Measurements from ENCODE around the gene MBOAT7. TPM values are rescaled to one million over a fixed set of nuclear protein-coding genes. Genes with fewer than 3 reads are reported as not detected.
"Not testable (repeated sequence)": the region's sequence is repeated elsewhere in the genome, so short reads cannot be mapped to it uniquely, and the experiment has no call there.

Gene MBOAT7
- total RNA-seq (2014; rRNA removed; shearing (Covaris generic)), result 76.6 and 88.1 TPM in 2 replicates

DNA sequence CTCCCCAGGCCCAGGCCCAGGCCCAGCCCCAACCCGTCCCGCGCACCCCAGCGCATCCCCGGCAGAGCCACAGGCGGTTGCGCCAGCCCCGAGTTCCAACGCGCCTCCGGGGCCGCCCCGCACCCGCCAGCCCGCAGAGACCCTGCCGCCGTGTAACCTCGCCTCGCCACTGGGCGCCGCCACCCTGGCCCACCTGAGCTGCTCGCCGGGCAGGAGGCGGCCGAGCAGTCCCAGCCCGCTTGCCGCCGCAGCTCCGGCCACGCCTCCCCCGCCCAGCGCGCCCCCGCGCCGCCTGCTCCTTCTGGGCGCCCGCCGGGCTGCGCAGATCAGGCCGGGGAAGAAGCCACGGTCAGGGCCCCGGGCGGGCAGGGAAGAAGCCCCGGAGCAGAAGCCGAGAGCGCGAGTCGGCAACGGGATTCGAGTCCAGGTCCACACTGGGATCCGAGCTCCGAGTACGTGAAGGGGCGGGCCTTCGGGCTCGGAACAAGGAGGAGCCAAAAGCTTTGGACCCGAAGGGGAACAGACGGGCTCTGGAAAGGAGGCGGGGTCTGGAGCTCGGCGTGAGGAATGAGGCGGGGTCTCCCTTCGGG is at the start of gene MBOAT7:
Gene MBOAT7 (minus strand): TSS at position 436 of the 590 bp plus-strand sequence. CDS start 1,072 bp downstream, outside the sequence.
- H3K4me3 ChIP-seq (ENCODE audit: insufficient read depth, low read depth, low read length), result peak within 1 kb of the TSS; percentile 90
- H3K27me3 ChIP-seq (ENCODE audit: control insufficient read depth, insufficient read depth, low read length), result no peaks in the 10 kb centered on the region
- peaks cover 15% of the 10 kb centered on the region for H3K36me3 ChIP-seq (replicated peaks; ENCODE audit: control insufficient read depth, insufficient read depth, low read length)
- peak; percentile 97 for DNase-seq

DNA sequence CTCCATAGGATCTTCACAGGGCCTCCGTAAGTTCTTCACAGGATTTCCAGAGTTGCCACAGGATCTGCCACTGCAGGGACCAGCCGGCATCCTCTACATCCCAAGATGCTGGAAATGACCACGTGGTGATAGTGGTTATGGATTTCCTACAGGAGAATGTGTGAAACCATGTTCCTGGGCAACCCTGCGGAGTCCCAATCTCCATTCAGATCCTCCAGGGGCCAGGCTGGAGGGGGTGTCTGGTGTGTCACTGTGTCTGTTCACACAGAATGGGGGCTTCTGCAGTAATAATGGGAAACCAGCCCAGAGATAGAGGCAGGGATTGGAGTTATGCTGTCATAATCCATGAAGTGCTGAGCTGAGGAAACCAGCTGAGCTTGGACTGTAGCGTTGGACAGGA is 44.6 kb upstream of the MBOAT7 start:
- DNase-seq, result no peak

GRCh38 chr19:54231077-54231931 is 41.9 kb upstream of the MBOAT7 start:
- no peak overlapping the region for H3K4me3 ChIP-seq (ENCODE audit: insufficient read depth, low read depth, low read length)
- peaks cover 7% of the 10 kb centered on the region; the same call in 1 of the 2 replicates for H3K27me3 ChIP-seq (ENCODE audit: control insufficient read depth, insufficient read depth, low read length)
- DNase-seq, result peak; percentile 87
- no peaks in the 10 kb centered on the region for H3K36me3 ChIP-seq (replicated peaks; ENCODE audit: control insufficient read depth, insufficient read depth, low read length)

More for the DNA sequence above, 44.6 kb upstream of the MBOAT7 start:
- Histone ChIP-seq H3K27me3 (ENCODE audit: control insufficient read depth, insufficient read depth, low read length) (peaks cover 7% of the 10 kb centered on the region; the same call in 1 of the 2 replicates), H3K4me3 (ENCODE audit: insufficient read depth, low read depth, low read length) (no peak overlapping the region), H3K36me3 (replicated peaks; ENCODE audit: control insufficient read depth, insufficient read depth, low read length) (no peaks in the 10 kb centered on the region)

DNA sequence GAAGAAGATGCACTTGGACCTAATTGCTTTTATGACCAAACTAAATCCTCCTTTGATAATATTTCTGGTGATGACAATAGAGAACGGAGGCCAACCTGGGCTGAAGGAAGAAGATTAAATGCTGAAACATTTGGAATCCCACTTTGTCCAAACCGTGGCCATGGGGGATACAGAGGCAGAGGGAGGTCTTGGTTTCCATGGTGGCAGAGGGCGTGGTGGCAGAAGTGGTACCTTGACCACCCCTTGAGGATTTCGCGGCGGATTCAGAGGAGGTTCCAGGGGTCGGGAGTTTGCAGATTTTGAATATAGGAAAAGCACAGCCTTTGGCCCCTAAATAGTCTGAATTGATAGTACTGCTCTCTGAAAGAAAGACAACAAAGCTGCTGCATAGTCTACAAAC is 40.7 kb upstream of the MBOAT7 start:
- Histone ChIP-seq H3K27me3 (ENCODE audit: control insufficient read depth, insufficient read depth, low read length) (peaks cover 7% of the 10 kb centered on the region; the same call in 1 of the 2 replicates), H3K36me3 (replicated peaks; ENCODE audit: control insufficient read depth, insufficient read depth, low read length) (no peaks in the 10 kb centered on the region), H3K4me3 (ENCODE audit: insufficient read depth, low read depth, low read length) (no peak overlapping the region)
- no peak for DNase-seq

GRCh38 chr19:54229146-54229545 is 39.8 kb upstream of the MBOAT7 start:
- Histone ChIP-seq H3K27me3 (ENCODE audit: control insufficient read depth, insufficient read depth, low read length) (peaks cover 7% of the 10 kb centered on the region; the same call in 1 of the 2 replicates), H3K4me3 (ENCODE audit: insufficient read depth, low read depth, low read length) (no peak overlapping the region), H3K36me3 (replicated peaks; ENCODE audit: control insufficient read depth, insufficient read depth, low read length) (no peaks in the 10 kb centered on the region)
- DNase-seq, result no peak

GRCh38 chr19:54224619-54225018 is 35.2 kb upstream of the MBOAT7 start:
- H3K4me3 ChIP-seq (ENCODE audit: insufficient read depth, low read depth, low read length); H3K36me3 ChIP-seq (replicated peaks; ENCODE audit: control insufficient read depth, insufficient read depth, low read length); DNase-seq; H3K27me3 ChIP-seq (ENCODE audit: control insufficient read depth, insufficient read depth, low read length): not testable (repeated sequence)

DNA sequence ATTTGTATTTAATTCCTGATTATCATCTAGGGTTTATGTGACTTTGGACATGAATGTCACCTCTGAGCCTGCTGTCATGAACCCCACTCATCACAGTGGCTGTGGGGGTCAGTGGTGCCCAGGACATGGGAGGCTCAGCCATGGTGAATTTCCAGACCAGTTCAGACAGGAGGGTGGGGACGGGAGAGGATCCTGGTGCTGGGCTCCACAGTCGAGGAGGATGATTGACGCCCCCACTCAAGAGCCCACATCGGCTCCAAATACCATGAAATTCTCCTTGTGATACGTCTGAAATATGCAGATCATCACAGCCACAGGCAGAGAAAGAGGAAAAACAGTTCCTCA is 34.5 kb upstream of the MBOAT7 start:
- not testable (repeated sequence) for H3K36me3 ChIP-seq (replicated peaks; ENCODE audit: control insufficient read depth, insufficient read depth, low read length); H3K4me3 ChIP-seq (ENCODE audit: insufficient read depth, low read depth, low read length); DNase-seq; H3K27me3 ChIP-seq (ENCODE audit: control insufficient read depth, insufficient read depth, low read length)

GRCh38 chr19:54223277-54223936 is 34.0 kb upstream of the MBOAT7 start:
- H3K36me3 ChIP-seq (replicated peaks; ENCODE audit: control insufficient read depth, insufficient read depth, low read length); H3K27me3 ChIP-seq (ENCODE audit: control insufficient read depth, insufficient read depth, low read length); H3K4me3 ChIP-seq (ENCODE audit: insufficient read depth, low read depth, low read length); DNase-seq: not testable (repeated sequence)

DNA sequence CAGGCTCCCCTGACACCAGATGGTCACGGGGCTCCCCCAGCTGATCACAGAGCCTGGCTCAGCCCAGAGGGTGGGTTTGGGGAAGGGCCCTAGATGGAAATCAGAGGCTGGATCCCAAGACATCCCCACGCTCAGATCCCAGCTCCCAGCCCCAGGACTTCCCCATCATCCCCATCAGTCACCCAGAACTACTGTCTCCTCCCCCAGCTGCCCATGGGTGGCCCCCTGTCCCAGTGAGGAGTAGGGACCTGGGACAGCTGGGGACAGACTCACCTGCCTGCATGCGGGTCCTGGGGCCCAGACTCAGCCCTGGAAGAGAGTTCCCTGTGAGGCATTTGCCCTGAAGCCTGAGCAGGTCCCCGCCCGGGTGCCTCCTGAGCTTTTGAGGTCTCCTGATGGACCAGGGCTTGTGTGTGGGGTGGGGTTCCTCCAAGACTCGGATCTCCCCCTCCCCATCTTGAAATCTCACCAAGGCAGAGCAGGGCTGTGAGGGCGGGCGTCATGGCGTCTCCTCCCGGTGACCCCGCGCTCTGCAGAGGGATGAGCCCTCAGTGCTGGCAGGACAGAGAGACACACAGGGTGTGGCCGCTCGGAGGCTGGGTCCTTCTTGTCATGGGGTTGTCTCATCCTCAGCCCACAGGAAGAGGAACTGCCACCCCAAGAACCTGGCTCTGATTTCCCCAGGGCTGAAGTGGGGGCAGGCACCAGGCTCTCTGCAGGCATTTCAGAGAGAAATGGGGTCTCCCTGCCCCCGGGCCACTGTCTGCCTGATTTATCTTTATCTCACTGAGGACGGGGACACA is 33.3 kb upstream of the MBOAT7 start, which contains the start of gene LILRB3:
Gene LILRB3 (minus strand): TSS at position 534 of the 803 bp plus-strand sequence. CDS start 31 bp downstream, at position 503.
- DNase-seq; H3K36me3 ChIP-seq (replicated peaks; ENCODE audit: control insufficient read depth, insufficient read depth, low read length); H3K27me3 ChIP-seq (ENCODE audit: control insufficient read depth, insufficient read depth, low read length); H3K4me3 ChIP-seq (ENCODE audit: insufficient read depth, low read depth, low read length): not testable (repeated sequence)

- H3K4me3 ChIP-seq (ENCODE audit: insufficient read depth, low read depth, low read length); H3K27me3 ChIP-seq (ENCODE audit: control insufficient read depth, insufficient read depth, low read length); H3K36me3 ChIP-seq (replicated peaks; ENCODE audit: control insufficient read depth, insufficient read depth, low read length); DNase-seq: not testable (repeated sequence)
These were observed 32.6 kb upstream of the MBOAT7 start for GRCh38 chr19:54221947-54222346.

GRCh38 chr19:54219702-54220101 is 30.3 kb upstream of the MBOAT7 start:
- not testable (repeated sequence) for DNase-seq; H3K4me3 ChIP-seq (ENCODE audit: insufficient read depth, low read depth, low read length); H3K36me3 ChIP-seq (replicated peaks; ENCODE audit: control insufficient read depth, insufficient read depth, low read length); H3K27me3 ChIP-seq (ENCODE audit: control insufficient read depth, insufficient read depth, low read length)

- H3K36me3 ChIP-seq (replicated peaks; ENCODE audit: control insufficient read depth, insufficient read depth, low read length), result peaks cover 2% of the 10 kb centered on the region; the same call in 1 of the 2 replicates
- no peak overlapping the region for H3K4me3 ChIP-seq (ENCODE audit: insufficient read depth, low read depth, low read length)
- DNase-seq, result no peak
- H3K27me3 ChIP-seq (ENCODE audit: control insufficient read depth, insufficient read depth, low read length), result no peaks in the 10 kb centered on the region
These were observed 29.7 kb upstream of the MBOAT7 start for GRCh38 chr19:54218960-54219661.

DNA sequence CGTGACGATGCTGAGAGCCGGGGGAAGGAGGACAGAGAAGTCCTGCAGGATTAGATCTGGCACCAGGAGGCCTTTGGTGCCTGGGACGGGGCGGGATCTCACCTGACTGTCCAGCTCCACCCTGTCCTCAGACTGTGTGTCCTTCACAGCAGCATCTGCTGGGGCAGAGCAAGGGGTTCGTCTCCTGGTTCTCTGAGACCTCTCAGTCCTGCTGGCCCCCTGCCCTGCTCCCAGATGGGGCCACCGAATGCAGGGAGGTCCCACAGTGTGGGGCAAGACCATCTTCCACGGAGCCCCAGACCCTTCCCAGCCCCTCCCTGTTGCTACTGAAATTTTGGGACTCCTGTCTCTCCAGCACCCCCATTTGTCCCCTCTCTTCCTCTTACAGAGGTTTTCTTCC is 28.9 kb upstream of the MBOAT7 start:
- Histone ChIP-seq H3K4me3 (ENCODE audit: insufficient read depth, low read depth, low read length) (no peak overlapping the region), H3K36me3 (replicated peaks; ENCODE audit: control insufficient read depth, insufficient read depth, low read length) (peaks cover 2% of the 10 kb centered on the region; the same call in 1 of the 2 replicates), H3K27me3 (ENCODE audit: control insufficient read depth, insufficient read depth, low read length) (no peaks in the 10 kb centered on the region)
- DNase-seq, result no peak
